ENCODE measurements around the gene LPIN1.
"Not testable (repeated sequence)": the region's sequence is repeated elsewhere in the genome, so short reads cannot be mapped to it uniquely, and the experiment has no call there.

The LPIN1 gene

GRCh38 chr2:11842336-11842735, 95.9 kb downstream of the LPIN1 start:
- TF ChIP-seq CTCF (IDR thresholded peaks at IDR 0.05; ENCODE audit: unreplicated experiment in 3 of 3), result no peak
- no peak overlapping the region for H3K4me3 Mint-ChIP-seq
- no peak overlapping the region for H3K27ac Mint-ChIP-seq
- H3K36me3 Mint-ChIP-seq (ENCODE audit: low read depth), result no peaks in the 10 kb centered on the region
- H3K27me3 Mint-ChIP-seq (ENCODE audit: low read depth), result peaks cover 8% of the 10 kb centered on the region
- H3K4me1 Mint-ChIP-seq, result no peaks in the 10 kb centered on the region
- peaks cover 6% of the 10 kb centered on the region for H3K9me3 Mint-ChIP-seq

- not testable (repeated sequence) for H3K27ac Mint-ChIP-seq, H3K4me1 Mint-ChIP-seq, H3K4me3 Mint-ChIP-seq
- Mint-ChIP-seq H3K27me3 (ENCODE audit: low read depth) (peaks cover 14% of the 10 kb centered on the region), H3K36me3 (ENCODE audit: low read depth) (peaks cover 12% of the 10 kb centered on the region), H3K9me3 (peaks cover 20% of the 10 kb centered on the region)
Measured at GRCh38 chr2:11844798-11845197, 98.4 kb downstream of the LPIN1 start.

GRCh38 chr2:11847935-11848334, 101.5 kb downstream of the LPIN1 start:
- H3K4me1 Mint-ChIP-seq, H3K4me3 Mint-ChIP-seq, H3K27ac Mint-ChIP-seq: not testable (repeated sequence)
- peaks cover 18% of the 10 kb centered on the region for H3K27me3 Mint-ChIP-seq (ENCODE audit: low read depth)
- H3K9me3 Mint-ChIP-seq, result peaks cover 20% of the 10 kb centered on the region
- peaks cover 12% of the 10 kb centered on the region for H3K36me3 Mint-ChIP-seq (ENCODE audit: low read depth)

GRCh38 chr2:11850082-11850481, 103.7 kb downstream of the LPIN1 start:
- Mint-ChIP-seq H3K4me3 (no peak overlapping the region), H3K36me3 (ENCODE audit: low read depth) (peaks cover 12% of the 10 kb centered on the region), H3K27ac (no peak overlapping the region), H3K4me1 (peaks cover under 1% of the 10 kb centered on the region), H3K27me3 (ENCODE audit: low read depth) (peaks cover 17% of the 10 kb centered on the region), H3K9me3 (peaks cover 20% of the 10 kb centered on the region)
- TF ChIP-seq CTCF (IDR thresholded peaks at IDR 0.05; ENCODE audit: unreplicated experiment in 3 of 3), result no peak

- Mint-ChIP-seq H3K27me3 (ENCODE audit: low read depth) (peaks cover 25% of the 10 kb centered on the region), H3K27ac (no peak overlapping the region), H3K4me1 (peaks cover 5% of the 10 kb centered on the region), H3K4me3 (no peak overlapping the region), H3K36me3 (ENCODE audit: low read depth) (peaks cover 15% of the 10 kb centered on the region), H3K9me3 (peaks cover 29% of the 10 kb centered on the region)
- no peak for TF ChIP-seq CTCF (IDR thresholded peaks at IDR 0.05; ENCODE audit: unreplicated experiment in 3 of 3)
Measured at GRCh38 chr2:11852526-11853196, 106.2 kb downstream of the LPIN1 start.

GRCh38 chr2:11853197-11853588, 106.8 kb downstream of the LPIN1 start:
- no peak for TF ChIP-seq CTCF (IDR thresholded peaks at IDR 0.05; ENCODE audit: unreplicated experiment in 3 of 3)
- H3K4me1 Mint-ChIP-seq, result peaks cover 5% of the 10 kb centered on the region
- no peak overlapping the region for H3K4me3 Mint-ChIP-seq
- H3K27me3 Mint-ChIP-seq (ENCODE audit: low read depth), result peaks cover 23% of the 10 kb centered on the region
- peaks cover 29% of the 10 kb centered on the region for H3K9me3 Mint-ChIP-seq
- peaks cover 9% of the 10 kb centered on the region for H3K36me3 Mint-ChIP-seq (ENCODE audit: low read depth)
- H3K27ac Mint-ChIP-seq, result no peak overlapping the region

- Mint-ChIP-seq H3K27me3 (ENCODE audit: low read depth) (peaks cover 26% of the 10 kb centered on the region), H3K36me3 (ENCODE audit: low read depth) (peaks cover 13% of the 10 kb centered on the region), H3K4me3 (no peak overlapping the region), H3K9me3 (peaks cover 37% of the 10 kb centered on the region), H3K27ac (no peak overlapping the region), H3K4me1 (peaks cover 5% of the 10 kb centered on the region)
- TF ChIP-seq CTCF (IDR thresholded peaks at IDR 0.05; ENCODE audit: unreplicated experiment in 3 of 3), result no peak
Measured at GRCh38 chr2:11855064-11855760, 108.8 kb downstream of the LPIN1 start.
